Tibial nerve (tissue), 4 donors: ENCODE data around the gene JPH4. TPM values are rescaled to one million over a fixed set of nuclear protein-coding genes. Genes with fewer than 3 reads are reported as not detected.

Experiments used
- DNase-seq, 2 donors: peaks; one replicate each; pipeline ENCODE4 v3.0.0-alpha.2; 2019; ENCODE audit warnings: low spot score in 2 of 2
- H3K27ac ChIP-seq, 4 donors: fragments of 200-600 bp; sonication (generic) in 3 of 4; one replicate each; pipeline ENCODE4 v1.5.1; 2017 to 2019; ENCODE audit warnings: mild to moderate bottlenecking in 1 of 4
- H3K27me3 ChIP-seq, 2 donors: fragments of 200-600 bp; sonication (generic) in 1 of 2; one replicate each; pipeline versions ENCODE4 v1.5.1 to v1.6.0; 2017 to 2019
- H3K36me3 ChIP-seq, 3 donors: fragments of 200-600 bp; sonication (generic); one replicate each; pipeline ENCODE4 v1.5.1; 2018 to 2019
- H3K4me1 ChIP-seq, 4 donors: fragments of 200-600 bp; sonication (generic) in 3 of 4; one replicate each; pipeline ENCODE4 v1.5.1; 2017 to 2019
- H3K4me3 ChIP-seq, 4 donors: fragments of 200-600 bp; sonication (generic) in 3 of 4; one replicate each; pipeline ENCODE4 v1.5.1; 2017 to 2019; ENCODE audit warnings: mild to moderate bottlenecking in 1 of 4, moderate library complexity in 1 of 4
- H3K9me3 ChIP-seq, 4 donors: fragments of 200-600 bp; sonication (generic) in 3 of 4; one replicate each; pipeline ENCODE4 v1.5.1; 2017 to 2019
- CTCF ChIP-seq, 5 experiments: fragments of 200-600 bp in 3 of 5; fragments of 450-650 bp in 2 of 5; sonication (generic) in 3 of 5; IDR thresholded peaks; one replicate each; pipeline ENCODE4 v1.5.1; 2016 to 2019; ENCODE audit warnings: antibody characterized with exemption in 5 of 5, mild to moderate bottlenecking in 3 of 5, moderate library complexity in 2 of 5
- EP300 ChIP-seq, 2 donors: sonication (generic); formaldehyde crosslinking; IDR thresholded peaks; one replicate each; pipeline ENCODE4 v1.6.1; 2017; ENCODE audit warnings: antibody characterized with exemption in 2 of 2, mild to moderate bottlenecking in 1 of 2
- POLR2A ChIP-seq, 2 donors: fragments of 450-650 bp; IDR thresholded peaks; one replicate each; pipeline ENCODE4 v1.6.1; 2017; ENCODE audit warnings: antibody characterized with exemption in 2 of 2, mild to moderate bottlenecking in 2 of 2, moderate library complexity in 2 of 2
- WGBS, 2 donors: methylation state at CpG; one replicate each; pipeline ENCODE4 v1.1.5; 2018; 5-methylcytosine and 5-hydroxymethylcytosine counted together
- total RNA-seq, 4 donors: library from RNA; depleted of rRNA; stranded (reverse); fragments of >200 nt; gene quantifications; one replicate each; pipeline ENCODE4 v1.1.0, GENCODE V29; 2016

Gene JPH4
- total RNA-seq, 4 donors from 2014 or later: 1.2 to 2.9 (median 2.2) TPM

DNA sequence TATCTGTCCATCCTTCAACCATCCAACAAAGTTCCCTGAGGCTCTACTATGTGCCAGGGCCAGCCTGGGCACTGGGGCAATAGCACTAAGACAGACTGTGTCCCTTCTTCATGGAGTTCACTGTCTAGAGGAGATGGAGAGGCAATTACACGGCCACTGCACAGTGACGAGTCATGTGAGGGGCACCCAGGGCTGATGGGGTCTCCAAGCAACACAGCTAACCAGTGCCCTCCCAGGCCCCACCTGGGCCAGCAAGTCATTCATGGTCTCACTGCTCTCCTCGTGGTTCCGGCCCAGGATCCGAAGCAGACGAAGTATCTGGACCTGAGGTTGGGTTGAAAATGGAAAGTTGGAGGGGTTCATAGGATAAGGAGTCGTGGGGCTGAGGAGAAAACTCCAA lies 13.7 kb downstream of the JPH4 start:
- Histone ChIP-seq H3K9me3 (no peaks in the 10 kb centered on the region), H3K36me3 (peaks cover 0 to 28% (median 0%) of the 10 kb centered on the region in 3 donors), H3K27ac (no peak overlapping the region), H3K4me3 (no peak overlapping the region), H3K27me3 (no peaks in the 10 kb centered on the region), H3K4me1 (peaks cover 0 to 15% (median 5%) of the 10 kb centered on the region in 4 donors)
- 78 to 79% methylated on average over 6 to 7 of the region's 7 CpGs for whole genome bisulfite sequencing, 2 donors
- no peak for DNase-seq
- TF ChIP-seq POLR2A (IDR thresholded peaks at IDR 0.05) (no peak), EP300 (IDR thresholded peaks at IDR 0.05) (no peak), CTCF (IDR thresholded peaks at IDR 0.05) (no peak)

- Histone ChIP-seq H3K4me3 (no peak overlapping the region), H3K36me3 (peaks cover 0 to 34% (median 0%) of the 10 kb centered on the region in 3 donors), H3K4me1 (peaks cover 0 to 15% (median 5%) of the 10 kb centered on the region in 4 donors), H3K27me3 (no peaks in the 10 kb centered on the region), H3K27ac (no peak overlapping the region), H3K9me3 (no peaks in the 10 kb centered on the region)
- TF ChIP-seq EP300 (IDR thresholded peaks at IDR 0.05) (no peak), CTCF (IDR thresholded peaks at IDR 0.05) (no peak), POLR2A (IDR thresholded peaks at IDR 0.05) (no peak)
- WGBS, 2 donors: 86% methylated on average over 13 of the region's 13 CpGs
- no peak for DNase-seq
Observed at GRCh38 chr14:23564181-23564812, 14.3 kb downstream of the JPH4 start.

GRCh38 chr14:23563473-23564180 lies 15.0 kb downstream of the JPH4 start:
- Histone ChIP-seq H3K36me3 (peaks cover 0 to 39% (median 0%) of the 10 kb centered on the region in 3 donors), H3K27ac (no peak overlapping the region), H3K4me3 (no peak overlapping the region), H3K4me1 (peaks cover 0 to 15% (median 5%) of the 10 kb centered on the region in 4 donors), H3K27me3 (no peaks in the 10 kb centered on the region), H3K9me3 (no peaks in the 10 kb centered on the region)
- TF ChIP-seq CTCF (IDR thresholded peaks at IDR 0.05) (no peak), POLR2A (IDR thresholded peaks at IDR 0.05) (no peak), EP300 (IDR thresholded peaks at IDR 0.05) (no peak)
- WGBS, 2 donors: 78 to 84% methylated on average over 14 of the region's 14 CpGs
- no peak for DNase-seq

GRCh38 chr14:23562822-23563472 lies 15.6 kb downstream of the JPH4 start:
- WGBS, 2 donors: 95 to 96% methylated on average over 2 of the region's 2 CpGs
- Histone ChIP-seq H3K9me3 (no peaks in the 10 kb centered on the region), H3K4me3 (no peak overlapping the region), H3K27ac (no peak overlapping the region), H3K27me3 (no peaks in the 10 kb centered on the region), H3K36me3 (peaks cover 0 to 45% (median 0%) of the 10 kb centered on the region in 3 donors), H3K4me1 (peaks cover 0 to 15% (median 3%) of the 10 kb centered on the region in 4 donors)
- TF ChIP-seq POLR2A (IDR thresholded peaks at IDR 0.05): no peak
- peak; percentile 84 to 96 (median 87) for TF ChIP-seq CTCF (IDR thresholded peaks at IDR 0.05)
- peak in 1 of 2 donors; percentile 51 for DNase-seq
